Stimulated activated CD8-positive, alpha-beta memory T cell treated with anti-CD3 and anti-CD28 coated beads, Interleukin-15, amount 100 ng/mL, for 1 hour (primary cell): ENCODE data around the gene YWHAG.
"Not testable (repeated sequence)": the region's sequence is repeated elsewhere in the genome, so short reads cannot be mapped to it uniquely, and the experiment has no call there.

Source experiments
- DNase-seq: peaks from one replicate; pipeline ENCODE4 v3.0.0-alpha.2; 2020; ENCODE audit warnings: low read depth

Gene YWHAG

GRCh38 chr7:76294344-76295024 lies 64.3 kb downstream of the YWHAG start:
- no peak for DNase-seq

GRCh38 chr7:76293407-76293901 lies 65.3 kb downstream of the YWHAG start:
- no peak for DNase-seq

GRCh38 chr7:76292911-76293310 lies 65.9 kb downstream of the YWHAG start:
- not testable (repeated sequence) for DNase-seq

- no peak for DNase-seq
These were observed 66.6 kb downstream of the YWHAG start for GRCh38 chr7:76292213-76292573.

- peak; percentile 83 for DNase-seq
These were observed 67.2 kb downstream of the YWHAG start for GRCh38 chr7:76291351-76292212.

GRCh38 chr7:76290847-76291350 lies 67.9 kb downstream of the YWHAG start:
- not testable (repeated sequence) for DNase-seq

GRCh38 chr7:76286842-76287403 lies 71.9 kb downstream of the YWHAG start:
- no peak for DNase-seq

GRCh38 chr7:76285604-76286374 lies 73.0 kb downstream of the YWHAG start:
- no peak for DNase-seq

GRCh38 chr7:76283254-76284159 lies 75.3 kb downstream of the YWHAG start:
- DNase-seq: no peak

GRCh38 chr7:76282344-76283253 lies 76.2 kb downstream of the YWHAG start:
- no peak for DNase-seq

GRCh38 chr7:76281706-76282343 lies 77.0 kb downstream of the YWHAG start:
- no peak for DNase-seq

- no peak for DNase-seq
These were observed 77.6 kb downstream of the YWHAG start for GRCh38 chr7:76281006-76281705.

GRCh38 chr7:76280408-76280807 lies 78.4 kb downstream of the YWHAG start:
- no peak for DNase-seq

- DNase-seq: no peak
These were observed 80.3 kb downstream of the YWHAG start for GRCh38 chr7:76278540-76278939.
